OCI-LY7 (cell line): ENCODE data around the gene CTBP2.

Experiments
- EZH2phosphoT487 ChIP-seq: fragments of 200-600 bp; sonication (generic); IDR thresholded peaks from 2 replicates; pipeline ENCODE4 v1.6.1; 2018; ENCODE audit warnings: low read depth, borderline replicate concordance, mild to moderate bottlenecking, mixed run types, antibody characterized with exemption, low read length, moderate library complexity, mixed read lengths
- TF ChIP-seq, protein P1 (sequence below): fragments of 200-600 bp; sonication (generic); conservative IDR thresholded peaks from 2 replicates; pipeline ENCODE4 v1.5.1; 2014; ENCODE audit warnings: mild to moderate bottlenecking, antibody characterized with exemption, low read length, moderate library complexity, mixed read lengths

DNA sequence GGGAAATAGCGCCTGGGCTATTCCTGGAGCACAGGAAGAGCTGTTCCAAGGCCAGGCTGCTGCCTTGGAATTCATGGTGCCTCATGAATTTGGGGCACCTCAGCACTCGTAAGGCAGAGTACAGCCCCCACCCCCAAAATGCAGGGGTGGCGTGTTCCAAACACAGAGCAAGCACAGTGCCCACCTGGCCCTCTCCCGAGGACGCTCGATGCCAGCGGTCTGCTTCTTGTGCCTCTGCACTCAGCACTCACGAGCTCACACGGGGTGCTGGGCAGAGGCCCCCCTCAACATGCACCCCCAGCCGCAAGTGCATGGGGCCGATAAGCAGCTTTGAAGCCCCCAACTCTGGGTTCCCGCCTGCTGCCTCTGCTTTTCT, 158.3 kb downstream of the CTBP2 start:
- TF ChIP-seq, protein P1, sequence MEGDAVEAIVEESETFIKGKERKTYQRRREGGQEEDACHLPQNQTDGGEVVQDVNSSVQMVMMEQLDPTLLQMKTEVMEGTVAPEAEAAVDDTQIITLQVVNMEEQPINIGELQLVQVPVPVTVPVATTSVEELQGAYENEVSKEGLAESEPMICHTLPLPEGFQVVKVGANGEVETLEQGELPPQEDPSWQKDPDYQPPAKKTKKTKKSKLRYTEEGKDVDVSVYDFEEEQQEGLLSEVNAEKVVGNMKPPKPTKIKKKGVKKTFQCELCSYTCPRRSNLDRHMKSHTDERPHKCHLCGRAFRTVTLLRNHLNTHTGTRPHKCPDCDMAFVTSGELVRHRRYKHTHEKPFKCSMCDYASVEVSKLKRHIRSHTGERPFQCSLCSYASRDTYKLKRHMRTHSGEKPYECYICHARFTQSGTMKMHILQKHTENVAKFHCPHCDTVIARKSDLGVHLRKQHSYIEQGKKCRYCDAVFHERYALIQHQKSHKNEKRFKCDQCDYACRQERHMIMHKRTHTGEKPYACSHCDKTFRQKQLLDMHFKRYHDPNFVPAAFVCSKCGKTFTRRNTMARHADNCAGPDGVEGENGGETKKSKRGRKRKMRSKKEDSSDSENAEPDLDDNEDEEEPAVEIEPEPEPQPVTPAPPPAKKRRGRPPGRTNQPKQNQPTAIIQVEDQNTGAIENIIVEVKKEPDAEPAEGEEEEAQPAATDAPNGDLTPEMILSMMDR, result no peak
- no peak for TF ChIP-seq EZH2phosphoT487
